Stromal cell of bone marrow (primary cell): ENCODE results near the gene NRN1L.
"Not testable (repeated sequence)": the region's sequence is repeated elsewhere in the genome, so short reads cannot be mapped to it uniquely, and the experiment has no call there.

ENCODE experiments used
- DNase-seq: peaks from one replicate; pipeline ENCODE4 v3.0.0-alpha.2; 2012; ENCODE audit warnings: low read depth

The NRN1L gene

GRCh38 chr16:67882374-67883145 is 2.1 kb upstream of the NRN1L start:
- no peak for DNase-seq

- DNase-seq = no peak
These were observed 1.4 kb upstream of the NRN1L start for GRCh38 chr16:67883146-67883871.

GRCh38 chr16:67883872-67884261 is 818 bp upstream of the NRN1L start:
- DNase-seq = no peak

- DNase-seq = no peak
These were observed 860 bp downstream of the NRN1L start for GRCh38 chr16:67885545-67885944.

- no peak for DNase-seq
These were observed 1.3 kb downstream of the NRN1L start for GRCh38 chr16:67885976-67886375.

- no peak for DNase-seq
These were observed 1.7 kb downstream of the NRN1L start for GRCh38 chr16:67886387-67886786.

- no peak for DNase-seq
These were observed 3.6 kb downstream of the NRN1L start for GRCh38 chr16:67888331-67888730.

- no peak for DNase-seq
These were observed 7.7 kb downstream of the NRN1L start for GRCh38 chr16:67892375-67892774.

- peak; percentile 90 for DNase-seq
These were observed 8.4 kb downstream of the NRN1L start, which contains the start of gene PSKH1 for GRCh38 chr16:67892899-67893742. PSKH1 (plus strand) TSS chr16:67893254; CDS start chr16:67908750, 15,496 bp downstream.

- DNase-seq = no peak
These were observed 9.2 kb downstream of the NRN1L start for GRCh38 chr16:67893743-67894399.

- DNase-seq = peak; percentile 92
These were observed 12.5 kb downstream of the NRN1L start for GRCh38 chr16:67897231-67897630.

- no peak for DNase-seq
These were observed 17.0 kb downstream of the NRN1L start for GRCh38 chr16:67901734-67902133.

- DNase-seq = no peak
These were observed 18.1 kb downstream of the NRN1L start for GRCh38 chr16:67902831-67903230.

- no peak for DNase-seq
These were observed 22.9 kb downstream of the NRN1L start for GRCh38 chr16:67907397-67908180.

GRCh38 chr16:67909056-67909742 is 24.5 kb downstream of the NRN1L start:
- no peak for DNase-seq

- no peak for DNase-seq
These were observed 25.5 kb downstream of the NRN1L start for GRCh38 chr16:67910158-67910557.

GRCh38 chr16:67914758-67915495 is 30.2 kb downstream of the NRN1L start:
- no peak for DNase-seq

GRCh38 chr16:67915496-67915769 is 30.7 kb downstream of the NRN1L start:
- DNase-seq = not testable (repeated sequence)

- no peak for DNase-seq
These were observed 31.4 kb downstream of the NRN1L start for GRCh38 chr16:67915831-67916723.
